ENCODE measurements around the gene PCDHA4. TPM values are rescaled to one million over a fixed set of nuclear protein-coding genes. Genes with fewer than 3 reads are reported as not detected.
"Not testable (repeated sequence)": the region's sequence is repeated elsewhere in the genome, so short reads cannot be mapped to it uniquely, and the experiment has no call there.

Gene PCDHA4
- total and polyA plus RNA-seq, 10 donors: 0.13 to 1.2 (median 0.40) TPM; not detected in 2

GRCh38 chr5:140842798-140843733 lies 36.2 kb downstream of the PCDHA4 start:
- no peak overlapping the region for H3K4me3 ChIP-seq
- 48 to 65% (median 53%) methylated on average over 53 to 87 of the region's 87 CpGs; no CpG with 5 or more reads in 1 of the 5 donors for WGBS, 5 donors
- H3K27ac ChIP-seq: no peak overlapping the region
- TF ChIP-seq POLR2AphosphoS5 (IDR thresholded peaks at IDR 0.05): no peak
- TF ChIP-seq POLR2A (IDR thresholded peaks at IDR 0.05): no peak
- no peak for TF ChIP-seq CTCF (IDR thresholded peaks at IDR 0.05 in 8 of 11, conservative IDR thresholded peaks at IDR 0.05 in 3 of 11)
- intact Hi-C loops (cut with DNase I; ENCODE audit: low total_unique reads): no loop called here
- H3K9me3 ChIP-seq: peaks cover 0 to 53% (median 33%) of the 10 kb centered on the region in 8 donors
- peaks cover 0 to 87% (median 5%) of the 10 kb centered on the region in 7 donors for H3K27me3 ChIP-seq (replicated peaks in 1 of 7)
- H3K4me1 ChIP-seq: no peaks in the 10 kb centered on the region
- H3K36me3 ChIP-seq: no peaks in the 10 kb centered on the region
- DNase-seq: peak; percentile 69

GRCh38 chr5:140848139-140849102 lies 41.6 kb downstream of the PCDHA4 start, which contains the start of gene PCDHA9:
Gene PCDHA9, plus strand, starts transcription at chr5:140848382. Its CDS starts 114 bp downstream, at chr5:140848496.
- DNase-seq: not testable (repeated sequence)
- H3K4me3 ChIP-seq: peak within 1 kb of the TSS in 1 of 8 donors; percentile 9

DNA sequence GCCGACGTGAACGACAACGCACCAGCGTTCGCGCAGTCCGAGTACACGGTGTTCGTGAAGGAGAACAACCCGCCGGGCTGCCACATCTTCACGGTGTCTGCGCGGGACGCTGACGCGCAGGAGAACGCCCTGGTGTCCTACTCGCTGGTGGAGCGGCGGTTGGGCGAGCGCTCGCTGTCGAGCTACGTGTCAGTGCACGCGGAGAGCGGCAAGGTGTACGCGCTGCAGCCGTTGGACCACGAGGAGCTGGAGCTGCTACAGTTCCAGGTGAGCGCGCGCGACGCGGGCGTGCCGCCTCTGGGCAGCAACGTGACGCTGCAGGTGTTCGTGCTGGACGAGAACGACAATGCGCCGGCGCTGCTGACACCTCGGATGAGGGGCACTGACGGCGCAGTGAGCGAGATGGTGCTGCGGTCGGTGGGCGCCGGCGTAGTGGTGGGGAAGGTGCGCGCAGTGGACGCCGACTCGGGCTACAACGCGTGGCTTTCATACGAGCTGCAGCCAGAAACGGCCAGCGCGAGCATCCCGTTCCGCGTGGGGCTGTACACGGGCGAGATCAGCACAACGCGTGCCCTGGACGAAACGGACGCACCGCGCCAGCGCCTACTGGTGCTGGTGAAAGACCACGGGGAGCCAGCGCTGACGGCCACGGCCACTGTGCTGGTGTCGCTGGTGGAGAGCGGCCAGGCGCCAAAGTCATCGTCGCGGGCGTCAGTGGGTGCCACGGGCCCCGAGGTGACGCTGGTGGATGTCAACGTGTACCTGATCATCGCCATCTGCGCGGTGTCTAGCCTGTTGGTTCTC lies 43.2 kb downstream of the PCDHA4 start:
- intact Hi-C loops (cut with DNase I; ENCODE audit: low total_unique reads); DNase-seq; H3K4me1 ChIP-seq; H3K36me3 ChIP-seq; H3K27ac ChIP-seq; H3K4me3 ChIP-seq: not testable (repeated sequence)
- Histone ChIP-seq H3K9me3 (peaks cover 0 to 52% (median 20%) of the 10 kb centered on the region in 8 donors), H3K27me3 (replicated peaks in 1 of 7) (peaks cover 0 to 76% (median 10%) of the 10 kb centered on the region in 7 donors)
- 44 to 61% (median 54%) methylated on average over 53 to 101 of the region's 101 CpGs; no CpG with 5 or more reads in 1 of the 5 donors for WGBS, 5 donors

More at GRCh38 chr5:140848139-140849102, 41.6 kb downstream of the PCDHA4 start, which contains the start of gene PCDHA9:
- peaks cover 0 to 57% (median 19%) of the 10 kb centered on the region in 8 donors for H3K9me3 ChIP-seq
- 21 to 30% (median 28%) methylated on average over 15 to 46 of the region's 48 CpGs; no CpG with 5 or more reads in 1 of the 5 donors for WGBS, 5 donors
- peaks cover 0 to 79% (median 9%) of the 10 kb centered on the region in 7 donors for H3K27me3 ChIP-seq (replicated peaks in 1 of 7)
- H3K4me1 ChIP-seq; H3K36me3 ChIP-seq; intact Hi-C loops (cut with DNase I; ENCODE audit: low total_unique reads); H3K27ac ChIP-seq: not testable (repeated sequence)

DNA sequence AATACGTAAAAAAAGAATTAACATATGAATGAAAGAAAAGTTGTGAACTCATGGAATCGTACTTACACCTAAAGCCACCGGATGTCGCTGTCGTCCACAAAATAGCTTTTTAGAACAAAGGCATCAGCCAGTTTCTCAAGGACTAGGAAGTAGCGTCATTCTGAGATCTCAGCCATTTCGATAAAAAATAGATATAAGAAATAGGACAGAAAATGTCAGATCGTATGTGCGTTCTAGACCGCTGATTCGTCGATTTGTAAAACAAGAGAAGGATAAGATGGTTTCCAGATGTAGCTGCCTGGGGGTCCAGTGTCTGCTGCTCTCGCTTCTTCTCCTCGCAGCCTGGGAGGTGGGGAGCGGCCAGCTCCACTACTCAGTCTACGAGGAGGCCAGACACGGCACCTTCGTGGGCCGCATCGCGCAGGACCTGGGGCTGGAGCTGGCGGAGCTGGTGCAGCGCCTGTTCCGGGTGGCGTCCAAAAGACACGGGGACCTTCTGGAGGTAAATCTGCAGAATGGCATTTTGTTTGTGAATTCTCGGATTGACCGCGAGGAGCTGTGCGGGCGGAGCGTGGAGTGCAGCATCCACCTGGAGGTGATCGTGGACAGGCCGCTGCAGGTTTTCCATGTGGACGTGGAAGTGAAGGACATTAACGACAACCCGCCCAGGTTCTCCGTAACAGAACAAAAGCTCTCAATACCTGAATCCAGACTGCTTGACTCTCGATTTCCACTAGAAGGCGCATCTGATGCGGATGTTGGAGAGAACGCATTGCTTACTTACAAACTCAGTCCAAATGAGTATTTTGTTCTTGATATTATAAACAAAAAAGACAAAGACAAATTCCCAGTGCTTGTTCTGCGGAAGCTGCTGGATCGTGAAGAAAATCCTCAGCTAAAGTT lies 49.2 kb downstream of the PCDHA4 start, which contains the start of gene PCDHA10:
PCDHA10 (plus strand) TSS at position 126 of the 903 bp plus-strand sequence; CDS start at position 278, 152 bp downstream.
- WGBS, 5 donors: 24 to 37% (median 29%) methylated on average over 37 to 44 of the region's 44 CpGs; no CpG with 5 or more reads in 1 of the 5 donors
- Histone ChIP-seq H3K9me3 (peaks cover 0 to 62% (median 37%) of the 10 kb centered on the region in 8 donors), H3K4me1 (no peaks in the 10 kb centered on the region), H3K27me3 (replicated peaks in 1 of 7) (peaks cover 0 to 64% (median 6%) of the 10 kb centered on the region in 7 donors), H3K27ac (no peak within 1 kb of the TSS), H3K4me3 (peak within 1 kb of the TSS in 2 of 8 donors; percentile 27 to 43), H3K36me3 (no peaks in the 10 kb centered on the region)
- no peak for DNase-seq
- no peak for TF ChIP-seq POLR2AphosphoS5 (IDR thresholded peaks at IDR 0.05)
- TF ChIP-seq CTCF (IDR thresholded peaks at IDR 0.05 in 8 of 11, conservative IDR thresholded peaks at IDR 0.05 in 3 of 11): peak in 1 of 11 experiments; percentile 25
- intact Hi-C loops (cut with DNase I; ENCODE audit: low total_unique reads): no loop called here

All from spleen (tissue), 11 donors.